Activated CD8-positive, alpha-beta memory T cell treated with anti-CD3 and anti-CD28 coated beads, Interleukin-2, amount 10 ng/mL, durations not matched to agents 7 days and 5 days (primary cell): Measurements from ENCODE around the gene CLDN9. TPM values are rescaled to one million over a fixed set of nuclear protein-coding genes. Genes with fewer than 3 reads are reported as not detected.
A peak's percentile ranks its signal among the peaks of the same experiment; 100 is the strongest.

Source experiments
- ATAC-seq: fragments of 150-1000 bp; cut with Tn5 transposase; one replicate; pipeline ENCODE4 v1.10.0; 2021; ENCODE audit warnings: moderate library complexity
- CTCF ChIA-PET: fragments of 350-600 bp; sonication (Branson Sonifier 250); formaldehyde crosslinking; loops from one replicate; lab custom pipeline; 2021; ENCODE audit warnings: antibody characterized with exemption; lab: Charles Lee
- DNase-seq: peaks from one replicate; pipeline ENCODE4 v3.0.0-alpha.2; 2020
- H3K27ac Mint-ChIP-seq: one replicate; pipeline ENCODE4 v1.8.0; 2021; ENCODE audit warnings: mild to moderate bottlenecking, mixed read lengths
- H3K27me3 Mint-ChIP-seq: one replicate; pipeline ENCODE4 v1.8.0; 2021; ENCODE audit warnings: mixed read lengths
- H3K36me3 Mint-ChIP-seq: one replicate; pipeline ENCODE4 v1.8.0; 2021; ENCODE audit warnings: mild to moderate bottlenecking, mixed read lengths
- H3K4me1 Mint-ChIP-seq: one replicate; pipeline ENCODE4 v1.8.0; 2021; ENCODE audit warnings: mixed read lengths
- H3K4me3 Mint-ChIP-seq: one replicate; pipeline ENCODE4 v1.8.0; 2021; ENCODE audit warnings: mild to moderate bottlenecking, moderate library complexity, mixed read lengths
- H3K9me3 Mint-ChIP-seq: one replicate; pipeline ENCODE4 v1.8.0; 2022; ENCODE audit warnings: low read depth, mixed read lengths
- total RNA-seq, 2 experiments: library from RNA; stranded (reverse); gene quantifications; one replicate each; pipeline ENCODE4 v1.2.3, GENCODE V29; 2021

CLDN9 gene
- total RNA-seq, 2 experiments from 2014 or later = 0.09 to 0.15 TPM

DNA sequence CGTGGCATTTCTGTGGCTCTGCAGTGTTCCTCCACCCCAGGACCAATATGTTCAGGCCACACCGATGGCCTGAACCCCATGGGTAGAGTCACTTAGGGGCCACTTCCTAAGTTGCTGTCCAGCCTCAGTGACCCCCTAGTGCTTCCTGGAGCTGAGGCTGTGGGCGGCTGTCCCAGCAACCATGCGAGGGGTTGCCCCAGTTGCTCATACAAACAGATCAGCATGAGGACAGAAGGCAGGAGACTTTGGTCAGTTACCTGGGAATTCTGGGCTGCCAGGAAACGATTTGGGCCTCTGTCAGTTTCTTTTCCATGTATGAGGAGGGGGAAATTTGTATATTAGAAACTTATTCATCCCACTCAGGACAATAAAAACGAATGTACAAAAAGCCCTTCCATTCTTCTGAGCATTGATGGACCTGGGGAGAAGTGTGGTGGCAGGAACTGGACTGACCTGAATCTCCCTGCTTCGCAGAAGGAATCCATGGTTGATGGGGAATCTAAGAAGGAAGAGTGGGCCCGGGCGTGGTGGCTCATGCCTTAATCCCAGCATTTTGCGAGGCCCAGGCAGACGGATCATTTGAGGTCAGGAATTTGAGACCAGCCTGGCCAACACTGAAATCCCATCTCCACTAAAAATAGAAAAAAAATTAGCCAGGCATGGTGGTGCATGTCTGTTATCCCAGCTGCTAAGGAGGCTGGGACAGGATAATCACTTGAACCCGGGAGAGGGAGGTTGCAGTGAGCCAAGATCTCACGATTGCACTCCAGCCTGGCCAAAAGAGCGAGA is 47.8 kb downstream of the CLDN9 start:
- Mint-ChIP-seq H3K9me3 (peaks cover 2% of the 10 kb centered on the region), H3K4me3 (peak overlapping the region; percentile 81), H3K4me1 (peaks cover 68% of the 10 kb centered on the region), H3K27ac (peak overlapping the region; percentile 87), H3K27me3 (no peaks in the 10 kb centered on the region), H3K36me3 (peaks cover 40% of the 10 kb centered on the region)
- CTCF ChIA-PET = interaction anchor here (1.0 to 14.1 kb wide), 18 partner anchors 9 to 105 kb away, joined by 3 to 346 read pairs (median 15); partner anchors contain the start of genes BICDL2 and ZNF213
- no peak for DNase-seq
- no peak for ATAC-seq

DNA sequence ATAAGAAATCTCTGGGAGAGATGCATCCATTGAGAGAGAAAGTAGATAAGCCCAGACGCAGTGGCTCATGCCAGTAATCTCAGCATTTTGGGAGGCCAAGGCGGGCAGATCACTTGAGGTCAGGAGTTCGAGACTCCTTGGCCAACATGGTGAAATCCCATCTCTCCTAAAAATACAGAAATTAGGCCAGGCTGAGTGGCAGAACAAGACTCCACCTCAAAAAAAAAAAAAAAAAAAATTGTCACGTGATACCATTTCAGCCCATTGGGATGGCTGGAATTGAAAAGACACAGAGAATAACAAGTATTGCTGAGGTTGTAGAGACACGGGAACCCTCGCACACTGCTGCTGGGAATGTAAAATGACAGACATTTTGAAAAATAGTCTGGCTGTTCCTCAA is 49.8 kb downstream of the CLDN9 start:
- Mint-ChIP-seq H3K4me1 (peaks cover 48% of the 10 kb centered on the region), H3K27ac (peak overlapping the region; percentile 35), H3K27me3 (no peaks in the 10 kb centered on the region), H3K9me3 (peaks cover 2% of the 10 kb centered on the region), H3K36me3 (peaks cover 43% of the 10 kb centered on the region), H3K4me3 (no peak overlapping the region)
- no peak for ATAC-seq
- CTCF ChIA-PET = interaction anchor here (1.2 to 14.1 kb wide), 7 partner anchors 9 to 101 kb away, joined by 4 to 346 read pairs (median 18); partner anchors contain the start of gene ZNF213
- no peak for DNase-seq

- CTCF ChIA-PET = interaction anchor here (0.8 to 14.1 kb wide), 9 partner anchors 12 to 106 kb away, joined by 3 to 346 read pairs (median 5); partner anchors contain the start of gene ZNF213
- H3K4me3 Mint-ChIP-seq = peak overlapping the region; percentile 100
- no peak for ATAC-seq
- no peaks in the 10 kb centered on the region for H3K27me3 Mint-ChIP-seq
- peaks cover 48% of the 10 kb centered on the region for H3K36me3 Mint-ChIP-seq
- no peak for DNase-seq
- H3K9me3 Mint-ChIP-seq = peaks cover 2% of the 10 kb centered on the region
- H3K27ac Mint-ChIP-seq = peak overlapping the region; percentile 97
- peaks cover 54% of the 10 kb centered on the region for H3K4me1 Mint-ChIP-seq
Measured at GRCh38 chr16:3063625-3064386, 51.1 kb downstream of the CLDN9 start.

Other genes starting within 250 kb of the CLDN9 start
- 100 to 1,000 TPM; 260 to 318 TPM for gene ELOB, start 235.6 kb upstream of the CLDN9 start, total RNA-seq
- gene PRSS33, start 225.4 kb upstream of the CLDN9 start, total RNA-seq = not detected
- not detected for gene PRSS41, start 214.5 kb upstream of the CLDN9 start, total RNA-seq
- gene PRSS21, start 195.7 kb upstream of the CLDN9 start, total RNA-seq = 10 to 100 TPM in 1 of 2 experiments, 1 to 10 TPM in 1; 6.0 to 10.3 TPM
- 1 to 10 TPM; 3.6 to 7.0 TPM for gene ZG16B, start 182.6 kb upstream of the CLDN9 start, total RNA-seq
- not detected for gene PRSS22, start 154.8 kb upstream of the CLDN9 start, total RNA-seq
- gene FLYWCH2, start 129.7 kb upstream of the CLDN9 start, total RNA-seq = 10 to 100 TPM; 19.6 to 19.7 TPM
- 10 to 100 TPM; 52.7 to 58.1 TPM for gene FLYWCH1, start 101.0 kb upstream of the CLDN9 start, total RNA-seq
- gene KREMEN2, start 48.6 kb upstream of the CLDN9 start, total RNA-seq = under 1 TPM; 0.35 to 0.40 TPM
- gene PAQR4, start 43.6 kb upstream of the CLDN9 start, total RNA-seq = 10 to 100 TPM; 58.7 to 62.9 TPM
- gene PKMYT1, start 32.5 kb upstream of the CLDN9 start, total RNA-seq = 100 to 1,000 TPM; 146 to 199 TPM
- not detected for gene CLDN6, start 5.3 kb downstream of the CLDN9 start, total RNA-seq
- 1 to 10 TPM; 5.5 to 5.9 TPM for gene TNFRSF12A, start 7.4 kb downstream of the CLDN9 start, total RNA-seq
- 10 to 100 TPM; 31.8 to 34.3 TPM for gene HCFC1R1, start 11.0 kb downstream of the CLDN9 start, total RNA-seq
- 10 to 100 TPM; 45.6 to 51.5 TPM for gene THOC6, start 11.1 kb downstream of the CLDN9 start, total RNA-seq
- gene BICDL2, start 24.0 kb downstream of the CLDN9 start, total RNA-seq = under 1 TPM in 1 of 2 experiments, not detected in 1; 0.50 TPM
- 10 to 100 TPM; 34.0 to 88.3 TPM for gene MMP25, start 33.6 kb downstream of the CLDN9 start, total RNA-seq
- 1,000 to 10,000 TPM; 2,870 to 3,468 TPM for gene IL32, start 52.7 kb downstream of the CLDN9 start, total RNA-seq
- under 1 TPM; 0.21 to 0.23 TPM for gene ZSCAN10, start 86.4 kb downstream of the CLDN9 start, total RNA-seq
- gene ZNF205, start 99.7 kb downstream of the CLDN9 start, total RNA-seq = not detected
- 10 to 100 TPM; 10.6 to 12.3 TPM for gene ZNF213, start 122.1 kb downstream of the CLDN9 start, total RNA-seq
- gene OR1F1, start 175.3 kb downstream of the CLDN9 start, total RNA-seq = not detected
- 10 to 100 TPM; 12.3 to 12.9 TPM for gene ZNF200, start 222.2 kb downstream of the CLDN9 start, total RNA-seq
- gene MEFV, start 243.7 kb downstream of the CLDN9 start, total RNA-seq = under 1 TPM; 0.07 to 0.09 TPM